GM21447 (cell line): ENCODE data around the gene ENO3.

Source experiments
- ATAC-seq: cut with Tn5 transposase; IDR thresholded peaks from one replicate; pipeline ENCODE4 v1.9.1; 2021; ENCODE audit not compliant: unreplicated experiment

ENO3 gene

GRCh38 chr17:4936436-4936835 is 14.5 kb upstream of the ENO3 start:
- ATAC-seq, result no peak

GRCh38 chr17:4937553-4937952 is 13.4 kb upstream of the ENO3 start:
- ATAC-seq, result no peak

- ATAC-seq, result no peak
Measured at GRCh38 chr17:4938069-4938491, 12.8 kb upstream of the ENO3 start.

GRCh38 chr17:4938688-4939545 is 12.0 kb upstream of the ENO3 start:
- peak; percentile 1 for ATAC-seq

GRCh38 chr17:4939546-4939795 is 11.4 kb upstream of the ENO3 start:
- peak; percentile 6 for ATAC-seq

GRCh38 chr17:4939796-4940554 is 10.9 kb upstream of the ENO3 start, which contains the start of the genes RNF167 and SLC25A11:
RNF167 (plus strand) TSS chr17:4940268; CDS start chr17:4940910, 642 bp downstream.
SLC25A11 (minus strand) TSS chr17:4940046; CDS start chr17:4939910, 136 bp downstream.
- ATAC-seq, result peak; percentile 69

GRCh38 chr17:4940555-4941318 is 10.2 kb upstream of the ENO3 start:
- peak; percentile 2 for ATAC-seq

GRCh38 chr17:4941319-4941610 is 9.7 kb upstream of the ENO3 start:
- ATAC-seq, result no peak

- no peak for ATAC-seq
Measured at GRCh38 chr17:4942760-4943508, 8.0 kb upstream of the ENO3 start.

- no peak for ATAC-seq
Measured at GRCh38 chr17:4944163-4944553, 6.8 kb upstream of the ENO3 start.

- no peak for ATAC-seq
Measured at GRCh38 chr17:4944554-4945175, 6.3 kb upstream of the ENO3 start.

GRCh38 chr17:4945176-4945943 is 5.6 kb upstream of the ENO3 start:
- no peak for ATAC-seq

GRCh38 chr17:4945944-4946280 is 5.0 kb upstream of the ENO3 start:
- ATAC-seq, result no peak

- ATAC-seq, result no peak
Measured at GRCh38 chr17:4946312-4946976, 4.5 kb upstream of the ENO3 start.

- no peak for ATAC-seq
Measured at GRCh38 chr17:4947010-4947410, 3.9 kb upstream of the ENO3 start.

GRCh38 chr17:4947411-4948165 is 3.3 kb upstream of the ENO3 start:
- no peak for ATAC-seq

- peak; percentile 9 for ATAC-seq
Measured at GRCh38 chr17:4948166-4948930, 2.6 kb upstream of the ENO3 start, which contains the start of gene PFN1. PFN1 (minus strand) TSS chr17:4948530; CDS start chr17:4948394, 136 bp downstream.

GRCh38 chr17:4948931-4949320 is 2.0 kb upstream of the ENO3 start:
- peak; percentile 36 for ATAC-seq
